Trophoblast cell (in vitro differentiated cells and primary cell): ENCODE results near the gene ITGA1.
"Not testable (repeated sequence)": the region's sequence is repeated elsewhere in the genome, so short reads cannot be mapped to it uniquely, and the experiment has no call there.

Experiments
- DNase-seq, 2 donors: peaks; one replicate each; pipeline ENCODE4 v3.0.0-alpha.2; 2016
- H2AFZ ChIP-seq: 2 replicates; pipeline ENCODE4 v1.6.1; 2013; ENCODE audit warnings: low read length, moderate library complexity, mild to moderate bottlenecking; ENCODE audit not compliant: insufficient read depth, poor library complexity
- H2AK5ac ChIP-seq: 2 replicates; pipeline ENCODE4 v1.6.1; 2013; ENCODE audit warnings: mild to moderate bottlenecking, low read length
- H2BK120ac ChIP-seq: 2 replicates; pipeline ENCODE4 v1.6.1; 2013; ENCODE audit warnings: low read length, mild to moderate bottlenecking, moderate library complexity; ENCODE audit not compliant: insufficient read depth, poor library complexity
- H2BK12ac ChIP-seq: 2 replicates; pipeline ENCODE4 v1.6.1; 2013; ENCODE audit warnings: mild to moderate bottlenecking, low read length, moderate library complexity
- H2BK5ac ChIP-seq: 2 replicates; pipeline ENCODE4 v1.6.1; 2013; ENCODE audit warnings: low read length, low read depth, moderate library complexity, mild to moderate bottlenecking; ENCODE audit not compliant: poor library complexity
- H3K14ac ChIP-seq: 2 replicates; pipeline ENCODE4 v1.6.1; 2013; ENCODE audit warnings: mild to moderate bottlenecking, low read length
- H3K18ac ChIP-seq: 2 replicates; pipeline ENCODE4 v1.6.1; 2013; ENCODE audit warnings: mild to moderate bottlenecking, low read length
- H3K23ac ChIP-seq: 2 replicates; pipeline ENCODE4 v1.6.1; 2013; ENCODE audit warnings: low read length
- H3K27ac ChIP-seq: 2 replicates; pipeline ENCODE4 v1.5.1; 2013; ENCODE audit warnings: low read depth, mild to moderate bottlenecking, inconsistent platforms, low read length, moderate library complexity
- H3K27me3 ChIP-seq: 2 replicates; pipeline ENCODE4 v1.6.1; 2013; ENCODE audit warnings: inconsistent platforms, mild to moderate bottlenecking, low read length, moderate library complexity; ENCODE audit not compliant: insufficient read depth
- H3K36me3 ChIP-seq, 2 experiments: 1 replicate in 1 of 2; 2 replicates in 1 of 2; pipeline ENCODE4 v1.6.1; 2013; ENCODE audit warnings: low read length in 2 of 2, mild to moderate bottlenecking in 2 of 2, moderate library complexity in 1 of 2; ENCODE audit not compliant: insufficient read depth in 2 of 2, control insufficient read depth in 1 of 2
- H3K4ac ChIP-seq: 2 replicates; pipeline ENCODE4 v1.6.1; 2013; ENCODE audit warnings: low read depth, mild to moderate bottlenecking, low read length, moderate library complexity
- H3K4me1 ChIP-seq, 2 experiments: 1 replicate in 1 of 2; 2 replicates in 1 of 2; pipeline ENCODE4 v1.6.1; 2013; ENCODE audit warnings: low read length in 2 of 2, mild to moderate bottlenecking in 2 of 2, moderate library complexity in 1 of 2; ENCODE audit not compliant: insufficient read depth in 2 of 2, control insufficient read depth in 1 of 2
- H3K4me2 ChIP-seq: 2 replicates; pipeline ENCODE4 v1.6.1; 2013; ENCODE audit warnings: inconsistent platforms, mild to moderate bottlenecking, low read length, moderate library complexity
- H3K4me3 ChIP-seq: 2 replicates; pipeline ENCODE4 v1.5.1; 2013; ENCODE audit warnings: mild to moderate bottlenecking, low read depth, low read length, inconsistent platforms
- H3K79me1 ChIP-seq: one replicate; pipeline ENCODE4 v1.6.1; 2013; ENCODE audit warnings: low read length
- H3K79me2 ChIP-seq: 2 replicates; pipeline ENCODE4 v1.6.1; 2013; ENCODE audit warnings: low read length, mild to moderate bottlenecking; ENCODE audit not compliant: control insufficient read depth, insufficient read depth, poor library complexity
- H3K9ac ChIP-seq: 2 replicates; pipeline ENCODE4 v1.6.1; 2013; ENCODE audit warnings: mild to moderate bottlenecking, low read length
- H3K9me3 ChIP-seq: 2 replicates; pipeline ENCODE4 v1.6.1; 2013; ENCODE audit warnings: low read depth, mild to moderate bottlenecking, control low read depth, inconsistent platforms, low read length; ENCODE audit not compliant: insufficient read depth
- H4K12ac ChIP-seq: 2 replicates; pipeline ENCODE4 v1.6.1; 2013; ENCODE audit warnings: low read depth, mild to moderate bottlenecking, low read length, moderate library complexity
- H4K8ac ChIP-seq: 2 replicates; pipeline ENCODE4 v1.6.1; 2013; ENCODE audit warnings: low read depth, mild to moderate bottlenecking, low read length, moderate library complexity
- H4K91ac ChIP-seq: one replicate; pipeline ENCODE4 v1.6.1; 2013; ENCODE audit warnings: low read depth, mild to moderate bottlenecking, low read length, moderate library complexity
- WGBS: extraction: QIAGEN DNeasy Blood & Tissue Kit; methylation state at CpG from one replicate; pipeline ENCODE4 v1.1.7; 2013; ENCODE audit warnings: missing lambda C conversion rate; ENCODE audit not compliant: insufficient read length, insufficient coverage; ENCODE audit errors: extremely low coverage; 5-methylcytosine and 5-hydroxymethylcytosine counted together

ITGA1 gene

DNA sequence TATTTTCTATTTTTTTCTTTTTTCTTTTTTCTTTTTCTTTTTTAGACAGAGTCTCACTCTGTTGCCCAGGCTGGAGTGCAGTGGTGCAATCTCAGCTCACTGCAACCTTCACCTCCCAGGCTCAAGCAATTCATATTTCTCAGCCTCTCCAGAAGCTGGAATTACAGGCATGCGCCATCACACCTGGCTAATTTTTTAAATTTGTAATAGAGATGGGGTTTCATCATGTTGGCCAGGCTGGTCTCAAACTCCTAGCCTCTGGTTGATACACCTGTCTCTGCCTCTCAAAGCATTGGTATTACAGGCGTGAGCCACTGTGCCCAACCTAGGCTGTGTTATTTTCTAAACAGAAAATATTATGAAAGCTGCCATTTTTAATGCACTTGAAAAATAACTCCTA, 78.3 kb downstream of the ITGA1 start:
- not testable (repeated sequence) for H3K36me3 ChIP-seq, H3K4me2 ChIP-seq, H3K4ac ChIP-seq, H2BK12ac ChIP-seq, H2AFZ ChIP-seq, H3K9ac ChIP-seq, H4K8ac ChIP-seq, H3K9me3 ChIP-seq, H3K79me1 ChIP-seq, H3K27ac ChIP-seq, H3K23ac ChIP-seq, H4K91ac ChIP-seq, H3K14ac ChIP-seq, H2BK120ac ChIP-seq, H3K79me2 ChIP-seq, H3K18ac ChIP-seq, H2AK5ac ChIP-seq, H4K12ac ChIP-seq, H2BK5ac ChIP-seq, H3K27me3 ChIP-seq, H3K4me3 ChIP-seq, H3K4me1 ChIP-seq
- peak; percentile 72 to 86 for DNase-seq
- no CpG with 5 or more reads among the region's 2 CpGs for WGBS

DNA sequence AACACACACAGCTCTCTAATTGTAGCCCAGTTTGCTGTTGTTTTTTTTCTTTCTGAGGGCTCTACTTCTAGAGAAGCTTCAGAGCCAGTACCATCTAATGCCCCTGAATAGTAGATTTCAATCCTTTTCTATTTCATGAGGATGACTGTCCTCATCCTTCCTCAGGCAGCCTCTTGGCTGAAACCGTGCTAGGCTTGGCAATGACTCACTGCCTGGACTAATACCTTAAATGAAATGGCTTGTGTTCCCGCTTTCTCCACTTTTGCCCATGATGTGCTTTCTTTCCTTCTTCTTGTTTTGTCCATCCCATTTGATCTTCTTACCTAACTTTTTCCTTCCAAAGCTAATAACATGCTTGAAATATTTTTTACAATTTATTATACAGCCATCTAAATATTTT, 80.1 kb downstream of the ITGA1 start:
- Histone ChIP-seq H3K4me3 (no peak overlapping the region), H3K27ac (no peak overlapping the region), H4K8ac (no peak overlapping the region), H2BK120ac (no peak overlapping the region), H2AFZ (no peak overlapping the region), H3K36me3 (no peaks in the 10 kb centered on the region), H3K23ac (no peak overlapping the region), H3K18ac (no peak overlapping the region), H3K27me3 (no peaks in the 10 kb centered on the region), H3K79me2 (no peaks in the 10 kb centered on the region), H3K4ac (no peak overlapping the region), H3K4me2 (no peak overlapping the region), H2BK12ac (no peak overlapping the region), H4K91ac (no peak overlapping the region), H4K12ac (no peak overlapping the region), H3K4me1 (peaks cover 3 to 4% of the 10 kb centered on the region in 2 experiments), H2AK5ac (no peak overlapping the region), H2BK5ac (no peak overlapping the region), H3K9ac (no peak overlapping the region), H3K9me3 (no peaks in the 10 kb centered on the region), H3K14ac (no peak overlapping the region), H3K79me1 (peaks cover 5% of the 10 kb centered on the region)
- peak in 1 of 2 donors; percentile 47 for DNase-seq
- WGBS = no CpG with 5 or more reads among the region's 2 CpGs

DNA sequence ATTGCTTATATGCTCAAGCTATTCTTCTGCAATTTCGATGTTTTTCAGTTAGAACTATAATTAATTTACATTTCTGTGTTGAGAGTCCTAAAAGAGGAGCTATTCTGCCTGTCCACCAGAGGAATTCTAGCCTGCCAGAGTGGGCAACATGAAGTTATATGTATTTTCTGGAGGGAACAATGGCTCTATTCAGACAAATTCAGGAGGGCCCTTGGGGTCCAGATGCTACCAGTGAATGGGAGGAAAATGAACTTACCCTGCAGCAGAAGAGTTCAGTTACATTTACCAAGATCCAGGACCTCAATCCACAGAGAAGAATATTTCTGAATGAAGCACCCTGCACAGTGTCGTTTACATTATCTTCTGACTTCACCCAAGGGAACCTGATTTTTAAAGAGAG, 80.7 kb downstream of the ITGA1 start:
- WGBS = no CpG with 5 or more reads among the region's 2 CpGs
- peaks cover 3 to 4% of the 10 kb centered on the region in 2 experiments for H3K4me1 ChIP-seq
- H2BK5ac ChIP-seq = no peak overlapping the region
- DNase-seq = no peak
- H2BK12ac ChIP-seq = no peak overlapping the region
- H4K8ac ChIP-seq = no peak overlapping the region
- no peak overlapping the region for H3K4me3 ChIP-seq
- no peak overlapping the region for H2AK5ac ChIP-seq
- H4K91ac ChIP-seq = no peak overlapping the region
- H3K9me3 ChIP-seq = no peaks in the 10 kb centered on the region
- H3K18ac ChIP-seq = no peak overlapping the region
- no peak overlapping the region for H3K9ac ChIP-seq
- H3K27ac ChIP-seq = no peak overlapping the region
- H3K23ac ChIP-seq = no peak overlapping the region
- H3K79me2 ChIP-seq = no peaks in the 10 kb centered on the region
- H2BK120ac ChIP-seq = no peak overlapping the region
- peaks cover 5% of the 10 kb centered on the region for H3K79me1 ChIP-seq
- no peak overlapping the region for H3K4ac ChIP-seq
- no peaks in the 10 kb centered on the region for H3K36me3 ChIP-seq
- H2AFZ ChIP-seq = no peak overlapping the region
- no peak overlapping the region for H3K14ac ChIP-seq
- no peak overlapping the region for H4K12ac ChIP-seq
- no peaks in the 10 kb centered on the region for H3K27me3 ChIP-seq
- H3K4me2 ChIP-seq = no peak overlapping the region

DNA sequence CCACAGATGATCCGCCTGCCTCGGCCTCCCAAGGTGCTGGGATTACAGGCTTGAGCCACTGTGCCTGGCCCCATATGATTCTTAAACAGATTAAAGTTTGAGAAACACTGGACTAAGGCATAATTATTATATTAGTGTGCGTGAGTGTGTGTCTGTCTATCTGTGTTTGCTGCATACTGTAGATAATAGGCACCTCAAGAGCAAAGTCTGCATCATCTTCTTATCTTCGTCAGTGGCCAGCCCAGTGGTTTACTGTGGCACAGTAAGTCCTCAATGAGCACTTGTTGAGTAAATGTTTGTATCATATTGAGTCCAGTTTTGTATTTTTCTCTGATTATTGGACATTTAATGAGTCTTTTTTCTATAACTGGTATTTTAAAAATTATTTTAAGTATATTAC, 81.7 kb downstream of the ITGA1 start:
- Histone ChIP-seq H2AK5ac (no peak overlapping the region), H3K18ac (no peak overlapping the region), H3K4me2 (no peak overlapping the region), H3K9me3 (no peaks in the 10 kb centered on the region), H4K8ac (no peak overlapping the region), H3K4ac (no peak overlapping the region), H2BK12ac (no peak overlapping the region), H3K79me1 (peaks cover 5% of the 10 kb centered on the region), H2AFZ (no peak overlapping the region), H3K4me3 (no peak overlapping the region), H3K27ac (no peak overlapping the region), H4K91ac (no peak overlapping the region), H2BK120ac (no peak overlapping the region), H3K36me3 (no peaks in the 10 kb centered on the region), H3K4me1 (peaks cover 3 to 4% of the 10 kb centered on the region in 2 experiments), H3K14ac (no peak overlapping the region), H3K79me2 (no peaks in the 10 kb centered on the region), H3K9ac (no peak overlapping the region), H3K27me3 (no peaks in the 10 kb centered on the region), H4K12ac (no peak overlapping the region), H2BK5ac (no peak overlapping the region), H3K23ac (no peak overlapping the region)
- no CpG with 5 or more reads among the region's 4 CpGs for WGBS
- DNase-seq = peak; percentile 10 to 39
